Measurements from ENCODE around the gene CTAGE9. TPM values are rescaled to one million over a fixed set of nuclear protein-coding genes. Genes with fewer than 3 reads are reported as not detected.

Gene CTAGE9
- polyA plus RNA-seq, 1 donor from 2014 or later: not detected

GRCh38 chr6:131739136-131739535 is 28.3 kb upstream of the CTAGE9 start:
- Histone ChIP-seq H3F3A (ENCODE audit: insufficient read depth, low read length, poor library complexity, severe bottlenecking) (no peaks in the 10 kb centered on the region), H3K27ac (ENCODE audit: low read length) (no peak overlapping the region), H3K4me3 (ENCODE audit: low read length) (no peak overlapping the region), H3K36me3 (ENCODE audit: insufficient read depth, low read length) (no peaks in the 10 kb centered on the region), H2AFZ (ENCODE audit: low read depth, low read length) (no peak overlapping the region), H3K9me2 (ENCODE audit: insufficient read depth, low read length) (no peaks in the 10 kb centered on the region), H4K20me1 (ENCODE audit: insufficient read depth) (no peaks in the 10 kb centered on the region), H3K27me3 (ENCODE audit: insufficient read depth, low read depth, low read length) (no peaks in the 10 kb centered on the region), H3K4me2 (ENCODE audit: low read length) (no peak overlapping the region), H3K9me3 (ENCODE audit: low read length) (no peaks in the 10 kb centered on the region), H3K9ac (ENCODE audit: low read length) (no peak overlapping the region), H3K79me2 (replicated peaks; ENCODE audit: insufficient read depth, low read length) (no peaks in the 10 kb centered on the region)
- no peak for TF ChIP-seq SMC3 (conservative IDR thresholded peaks at IDR 0.05; ENCODE audit: poor library complexity)
- TF ChIP-seq POLR2AphosphoS5 (IDR thresholded peaks at IDR 0.05): no peak
- TF ChIP-seq, protein P1, sequence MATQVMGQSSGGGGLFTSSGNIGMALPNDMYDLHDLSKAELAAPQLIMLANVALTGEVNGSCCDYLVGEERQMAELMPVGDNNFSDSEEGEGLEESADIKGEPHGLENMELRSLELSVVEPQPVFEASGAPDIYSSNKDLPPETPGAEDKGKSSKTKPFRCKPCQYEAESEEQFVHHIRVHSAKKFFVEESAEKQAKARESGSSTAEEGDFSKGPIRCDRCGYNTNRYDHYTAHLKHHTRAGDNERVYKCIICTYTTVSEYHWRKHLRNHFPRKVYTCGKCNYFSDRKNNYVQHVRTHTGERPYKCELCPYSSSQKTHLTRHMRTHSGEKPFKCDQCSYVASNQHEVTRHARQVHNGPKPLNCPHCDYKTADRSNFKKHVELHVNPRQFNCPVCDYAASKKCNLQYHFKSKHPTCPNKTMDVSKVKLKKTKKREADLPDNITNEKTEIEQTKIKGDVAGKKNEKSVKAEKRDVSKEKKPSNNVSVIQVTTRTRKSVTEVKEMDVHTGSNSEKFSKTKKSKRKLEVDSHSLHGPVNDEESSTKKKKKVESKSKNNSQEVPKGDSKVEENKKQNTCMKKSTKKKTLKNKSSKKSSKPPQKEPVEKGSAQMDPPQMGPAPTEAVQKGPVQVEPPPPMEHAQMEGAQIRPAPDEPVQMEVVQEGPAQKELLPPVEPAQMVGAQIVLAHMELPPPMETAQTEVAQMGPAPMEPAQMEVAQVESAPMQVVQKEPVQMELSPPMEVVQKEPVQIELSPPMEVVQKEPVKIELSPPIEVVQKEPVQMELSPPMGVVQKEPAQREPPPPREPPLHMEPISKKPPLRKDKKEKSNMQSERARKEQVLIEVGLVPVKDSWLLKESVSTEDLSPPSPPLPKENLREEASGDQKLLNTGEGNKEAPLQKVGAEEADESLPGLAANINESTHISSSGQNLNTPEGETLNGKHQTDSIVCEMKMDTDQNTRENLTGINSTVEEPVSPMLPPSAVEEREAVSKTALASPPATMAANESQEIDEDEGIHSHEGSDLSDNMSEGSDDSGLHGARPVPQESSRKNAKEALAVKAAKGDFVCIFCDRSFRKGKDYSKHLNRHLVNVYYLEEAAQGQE (IDR thresholded peaks at IDR 0.05; ENCODE audit: borderline replicate concordance): no peak
- TF ChIP-seq CTCF (IDR thresholded peaks at IDR 0.05; ENCODE audit: poor library complexity, severe bottlenecking): no peak
- no peak for TF ChIP-seq EZH2 (IDR thresholded peaks at IDR 0.05; ENCODE audit: borderline replicate concordance, insufficient read depth, low read length, poor library complexity, severe bottlenecking)
- TF ChIP-seq RAD21 (conservative IDR thresholded peaks at IDR 0.05): no peak
- TF ChIP-seq MXI1 (conservative IDR thresholded peaks at IDR 0.05; ENCODE audit: poor library complexity, severe bottlenecking): no peak
- TF ChIP-seq EP300 (conservative IDR thresholded peaks at IDR 0.05; ENCODE audit: poor library complexity, severe bottlenecking): no peak
- no peak for TF ChIP-seq TAF1 (IDR thresholded peaks at IDR 0.05; ENCODE audit: low read depth)

GRCh38 chr6:131736811-131737210 is 26.0 kb upstream of the CTAGE9 start:
- no peak overlapping the region for H3K4me3 ChIP-seq (ENCODE audit: low read length)
- no peaks in the 10 kb centered on the region for H3K27me3 ChIP-seq (ENCODE audit: insufficient read depth, low read depth, low read length)
- H3K27ac ChIP-seq (ENCODE audit: low read length): no peak overlapping the region
- H2AFZ ChIP-seq (ENCODE audit: low read depth, low read length): no peak overlapping the region
- H3K9me3 ChIP-seq (ENCODE audit: low read length): no peaks in the 10 kb centered on the region
- no peak overlapping the region for H3K4me2 ChIP-seq (ENCODE audit: low read length)
- no peaks in the 10 kb centered on the region for H3K79me2 ChIP-seq (replicated peaks; ENCODE audit: insufficient read depth, low read length)
- H3F3A ChIP-seq (ENCODE audit: insufficient read depth, low read length, poor library complexity, severe bottlenecking): no peaks in the 10 kb centered on the region
- TF ChIP-seq EZH2 (IDR thresholded peaks at IDR 0.05; ENCODE audit: borderline replicate concordance, insufficient read depth, low read length, poor library complexity, severe bottlenecking) (no peak), SMC3 (conservative IDR thresholded peaks at IDR 0.05; ENCODE audit: poor library complexity) (no peak), POLR2AphosphoS5 (IDR thresholded peaks at IDR 0.05) (no peak), TAF1 (IDR thresholded peaks at IDR 0.05; ENCODE audit: low read depth) (no peak), MXI1 (conservative IDR thresholded peaks at IDR 0.05; ENCODE audit: poor library complexity, severe bottlenecking) (no peak), RAD21 (conservative IDR thresholded peaks at IDR 0.05) (no peak), CTCF (IDR thresholded peaks at IDR 0.05; ENCODE audit: poor library complexity, severe bottlenecking) (no peak), EP300 (conservative IDR thresholded peaks at IDR 0.05; ENCODE audit: poor library complexity, severe bottlenecking) (no peak)
- TF ChIP-seq, protein P1 (IDR thresholded peaks at IDR 0.05; ENCODE audit: borderline replicate concordance): no peak
- H3K9me2 ChIP-seq (ENCODE audit: insufficient read depth, low read length): no peaks in the 10 kb centered on the region
- H3K36me3 ChIP-seq (ENCODE audit: insufficient read depth, low read length): no peaks in the 10 kb centered on the region
- no peaks in the 10 kb centered on the region for H4K20me1 ChIP-seq (ENCODE audit: insufficient read depth)
- H3K9ac ChIP-seq (ENCODE audit: low read length): no peak overlapping the region
